ENCODE measurements around the gene MPPED1.

MPPED1 gene

DNA sequence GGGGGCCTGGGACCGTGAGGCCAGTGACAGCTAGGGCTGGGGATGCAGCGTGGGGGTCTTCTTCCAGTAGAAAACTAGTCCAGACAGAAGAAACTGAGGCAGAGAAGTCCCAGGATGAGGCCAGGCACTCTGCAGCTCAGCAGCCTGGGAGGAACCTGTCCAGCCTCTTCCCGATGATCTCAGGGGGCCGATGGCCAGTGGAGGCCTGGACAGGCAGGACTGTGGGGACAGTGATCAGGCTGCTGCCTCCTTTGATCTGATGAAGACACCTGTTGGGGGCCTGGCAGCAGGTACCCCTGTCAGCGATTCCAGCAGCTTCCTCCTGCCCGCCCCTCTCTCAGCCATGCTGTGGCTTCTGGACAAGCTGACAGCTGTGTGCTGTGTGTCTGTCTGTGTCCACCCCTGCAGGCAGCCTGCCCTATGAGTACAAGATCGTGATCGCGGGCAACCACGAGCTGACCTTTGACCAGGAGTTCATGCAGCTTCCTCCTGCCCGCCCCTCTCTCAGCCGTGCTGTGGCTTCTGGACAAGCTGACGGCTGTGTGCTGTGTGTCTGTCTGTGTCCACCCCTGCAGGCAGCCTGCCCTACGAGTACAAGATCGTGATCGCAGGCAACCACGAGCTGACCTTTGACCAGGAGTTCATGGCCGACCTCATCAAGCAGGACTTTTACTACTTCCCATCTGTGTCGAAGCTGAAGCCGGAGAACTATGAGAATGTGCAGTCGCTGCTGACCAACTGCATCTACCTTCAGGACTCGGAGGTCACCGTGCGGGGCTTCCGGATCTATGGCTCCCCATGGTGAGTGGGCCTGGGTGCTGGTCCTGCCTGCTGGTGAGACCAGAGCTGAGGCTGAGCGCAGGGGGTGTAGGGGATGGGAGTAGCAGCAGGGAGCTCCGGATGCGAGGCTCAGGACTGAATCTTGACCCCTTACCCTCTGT lies 62.6 kb downstream of the MPPED1 start:
- peaks cover 0 to 5% of the 10 kb centered on the region in 2 donors for H3K27me3 ChIP-seq (ENCODE audit: control insufficient read depth in 1 of 2, insufficient read depth in 2 of 2, low read length in 2 of 2)
- no peaks in the 10 kb centered on the region for H3K9me3 ChIP-seq (ENCODE audit: low read length)
- no peaks in the 10 kb centered on the region for H3K36me3 ChIP-seq (ENCODE audit: insufficient read depth, low read length)
- H3K4me1 ChIP-seq (ENCODE audit: insufficient read depth, low read length): no peaks in the 10 kb centered on the region
- no peak overlapping the region for H3K4me3 ChIP-seq (ENCODE audit: low read depth in 1 of 2, low read length in 2 of 2)
- no peak overlapping the region for H3K9ac ChIP-seq (ENCODE audit: low read length)
- no peak overlapping the region for H3K27ac ChIP-seq (ENCODE audit: low read depth, low read length)

GRCh38 chr22:43475549-43476076 lies 63.8 kb downstream of the MPPED1 start:
- no peaks in the 10 kb centered on the region for H3K4me1 ChIP-seq (ENCODE audit: insufficient read depth, low read length)
- H3K27me3 ChIP-seq (ENCODE audit: control insufficient read depth in 1 of 2, insufficient read depth in 2 of 2, low read length in 2 of 2): peaks cover 0 to 5% of the 10 kb centered on the region in 2 donors
- H3K27ac ChIP-seq (ENCODE audit: low read depth, low read length): no peak overlapping the region
- H3K36me3 ChIP-seq (ENCODE audit: insufficient read depth, low read length): no peaks in the 10 kb centered on the region
- H3K4me3 ChIP-seq (ENCODE audit: low read depth in 1 of 2, low read length in 2 of 2): no peak overlapping the region
- H3K9ac ChIP-seq (ENCODE audit: low read length): no peak overlapping the region
- H3K9me3 ChIP-seq (ENCODE audit: low read length): no peaks in the 10 kb centered on the region

DNA sequence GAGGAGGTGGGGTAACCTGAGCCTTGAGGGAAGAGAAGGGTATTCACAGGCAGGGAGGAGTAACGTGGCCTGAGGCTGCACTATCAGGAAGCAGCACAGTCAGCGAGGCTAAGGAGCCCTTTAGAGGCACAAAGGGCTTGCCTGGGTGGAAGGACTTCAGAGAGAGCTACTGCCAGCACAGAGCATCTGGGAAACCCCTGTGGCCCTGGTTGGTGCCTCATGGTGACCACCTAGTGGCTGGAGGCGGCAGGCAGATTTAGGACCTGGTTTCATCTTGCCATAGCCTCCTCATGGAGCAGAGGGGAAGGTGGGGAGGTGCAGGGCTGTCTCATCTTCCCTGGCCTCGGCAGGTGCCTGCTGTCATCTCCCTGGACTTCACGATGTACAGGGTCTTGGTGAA lies 64.5 kb downstream of the MPPED1 start:
- Histone ChIP-seq H3K9me3 (ENCODE audit: low read length) (no peaks in the 10 kb centered on the region), H3K9ac (ENCODE audit: low read length) (no peak overlapping the region), H3K4me1 (ENCODE audit: insufficient read depth, low read length) (no peaks in the 10 kb centered on the region), H3K27me3 (ENCODE audit: control insufficient read depth in 1 of 2, insufficient read depth in 2 of 2, low read length in 2 of 2) (peaks cover 0 to 5% of the 10 kb centered on the region in 2 donors), H3K27ac (ENCODE audit: low read depth, low read length) (no peak overlapping the region), H3K36me3 (ENCODE audit: insufficient read depth, low read length) (no peaks in the 10 kb centered on the region), H3K4me3 (ENCODE audit: low read depth in 1 of 2, low read length in 2 of 2) (no peak overlapping the region)

DNA sequence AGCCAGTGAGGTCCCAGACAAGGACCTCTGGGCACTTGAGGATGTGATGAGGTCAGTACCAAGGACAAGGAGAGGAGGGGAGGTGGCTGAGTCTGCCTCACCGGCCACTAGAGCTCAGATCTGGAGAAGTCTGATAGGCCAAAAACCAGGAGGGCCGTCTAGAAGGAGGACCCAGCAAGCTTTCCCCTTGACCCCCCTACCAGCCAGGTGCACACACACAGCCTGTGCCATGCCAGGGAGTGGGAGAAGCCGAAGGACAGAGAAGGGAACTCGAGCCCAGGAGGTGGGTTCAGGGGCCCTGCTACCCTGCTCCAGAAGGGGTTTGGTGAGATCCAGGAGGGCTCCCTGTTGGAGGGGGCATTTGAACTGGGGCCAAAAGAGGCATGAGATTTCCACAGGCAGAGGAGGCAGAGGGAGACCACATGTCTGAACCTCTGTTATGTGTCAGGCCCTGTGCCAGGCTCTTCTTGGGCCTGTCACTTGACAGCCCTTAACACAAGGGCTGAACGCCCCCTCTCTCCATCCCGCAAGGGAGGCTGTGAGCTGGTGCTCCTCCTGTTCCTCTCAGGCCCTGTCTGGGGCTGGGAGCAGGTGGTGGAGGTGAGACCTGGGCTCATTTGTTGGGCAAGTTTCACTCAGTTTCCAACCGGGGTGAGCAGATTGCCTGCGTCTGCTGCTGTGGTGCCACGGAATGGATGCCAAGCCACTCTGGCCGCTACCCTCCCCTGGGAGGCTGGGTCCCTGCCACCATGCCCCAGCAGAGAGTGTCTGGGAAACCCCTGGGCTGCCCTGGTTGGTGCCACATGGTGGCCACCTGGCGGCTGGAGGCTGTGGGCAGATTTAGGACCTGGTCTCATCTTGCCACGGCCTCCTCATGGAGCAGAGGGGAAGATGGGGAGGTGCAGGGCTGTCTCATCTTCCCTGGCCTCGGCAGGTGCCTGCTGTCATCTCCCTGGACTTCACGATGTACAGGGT lies 65.2 kb downstream of the MPPED1 start:
- H3K4me3 ChIP-seq (ENCODE audit: low read depth in 1 of 2, low read length in 2 of 2): no peak overlapping the region
- H3K9me3 ChIP-seq (ENCODE audit: low read length): no peaks in the 10 kb centered on the region
- no peaks in the 10 kb centered on the region for H3K4me1 ChIP-seq (ENCODE audit: insufficient read depth, low read length)
- no peak overlapping the region for H3K9ac ChIP-seq (ENCODE audit: low read length)
- H3K36me3 ChIP-seq (ENCODE audit: insufficient read depth, low read length): no peaks in the 10 kb centered on the region
- H3K27ac ChIP-seq (ENCODE audit: low read depth, low read length): no peak overlapping the region
- peaks cover 0 to 5% of the 10 kb centered on the region in 2 donors for H3K27me3 ChIP-seq (ENCODE audit: control insufficient read depth in 1 of 2, insufficient read depth in 2 of 2, low read length in 2 of 2)

DNA sequence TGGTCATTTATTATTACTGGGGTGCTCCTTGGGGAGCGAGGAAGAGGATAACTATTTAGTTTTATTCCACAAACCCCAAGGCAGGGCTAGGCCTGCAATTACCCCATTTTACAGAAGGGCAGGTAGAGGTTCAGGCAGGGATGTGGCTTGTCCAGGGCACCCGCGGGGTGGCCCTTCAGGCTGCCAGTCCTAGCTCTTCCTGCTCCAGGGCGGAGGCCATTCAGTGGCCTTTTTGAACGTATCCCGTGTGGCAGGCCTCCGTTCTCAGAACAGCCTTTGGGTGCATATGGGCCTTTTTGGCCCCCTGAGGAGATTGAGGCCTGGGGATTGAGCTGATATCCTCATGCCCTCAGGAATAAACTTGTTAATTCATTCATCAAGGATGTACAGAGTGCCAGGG lies 66.2 kb downstream of the MPPED1 start:
- Histone ChIP-seq H3K36me3 (ENCODE audit: insufficient read depth, low read length) (no peaks in the 10 kb centered on the region), H3K27me3 (ENCODE audit: control insufficient read depth in 1 of 2, insufficient read depth in 2 of 2, low read length in 2 of 2) (peaks cover 0 to 5% of the 10 kb centered on the region in 2 donors), H3K4me1 (ENCODE audit: insufficient read depth, low read length) (no peaks in the 10 kb centered on the region), H3K9ac (ENCODE audit: low read length) (no peak overlapping the region), H3K27ac (ENCODE audit: low read depth, low read length) (no peak overlapping the region), H3K4me3 (ENCODE audit: low read depth in 1 of 2, low read length in 2 of 2) (no peak overlapping the region), H3K9me3 (ENCODE audit: low read length) (no peaks in the 10 kb centered on the region)

DNA sequence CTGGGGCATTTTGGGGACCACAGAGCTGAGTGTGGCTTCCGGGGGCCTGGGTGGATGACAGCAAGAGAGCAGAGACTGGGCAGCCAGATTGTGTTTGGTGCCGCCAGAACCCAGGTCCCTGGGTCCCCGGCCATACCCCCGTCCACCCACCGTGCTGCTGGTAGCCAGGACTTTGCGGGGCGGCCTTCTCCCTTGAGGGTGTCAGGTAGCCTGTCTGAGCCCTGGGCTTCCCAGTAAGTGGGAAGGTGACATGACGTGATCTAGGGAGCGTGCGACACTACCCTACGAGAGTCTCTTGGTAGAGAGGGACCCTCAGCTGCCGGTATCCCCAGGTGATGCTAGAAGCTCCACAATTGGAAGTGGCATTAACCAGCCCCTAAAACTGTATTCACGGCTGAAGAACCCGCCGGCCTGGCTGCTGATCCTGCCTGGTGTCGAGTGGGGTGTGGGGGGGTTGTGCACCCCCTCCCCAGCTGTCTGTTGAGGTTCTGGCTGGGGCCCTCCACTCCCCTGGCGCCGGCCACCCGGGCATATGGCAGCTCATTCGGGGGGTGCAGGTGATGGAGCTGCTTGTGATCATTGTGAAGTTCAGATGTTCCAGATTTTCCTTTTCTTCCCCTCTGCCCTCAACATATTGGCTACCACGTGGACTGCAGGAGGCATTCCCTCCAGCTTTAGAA lies 66.9 kb downstream of the MPPED1 start:
- no peak overlapping the region for H3K9ac ChIP-seq (ENCODE audit: low read length)
- no peaks in the 10 kb centered on the region for H3K9me3 ChIP-seq (ENCODE audit: low read length)
- peaks cover 0 to 5% of the 10 kb centered on the region in 2 donors for H3K27me3 ChIP-seq (ENCODE audit: control insufficient read depth in 1 of 2, insufficient read depth in 2 of 2, low read length in 2 of 2)
- H3K4me1 ChIP-seq (ENCODE audit: insufficient read depth, low read length): no peaks in the 10 kb centered on the region
- no peaks in the 10 kb centered on the region for H3K36me3 ChIP-seq (ENCODE audit: insufficient read depth, low read length)
- no peak overlapping the region for H3K27ac ChIP-seq (ENCODE audit: low read depth, low read length)
- no peak overlapping the region for H3K4me3 ChIP-seq (ENCODE audit: low read depth in 1 of 2, low read length in 2 of 2)

GRCh38 chr22:43479301-43479950 lies 67.6 kb downstream of the MPPED1 start:
- Histone ChIP-seq H3K4me3 (ENCODE audit: low read depth in 1 of 2, low read length in 2 of 2) (no peak overlapping the region), H3K9ac (ENCODE audit: low read length) (no peak overlapping the region), H3K27ac (ENCODE audit: low read depth, low read length) (no peak overlapping the region), H3K36me3 (ENCODE audit: insufficient read depth, low read length) (no peaks in the 10 kb centered on the region), H3K9me3 (ENCODE audit: low read length) (no peaks in the 10 kb centered on the region), H3K4me1 (ENCODE audit: insufficient read depth, low read length) (no peaks in the 10 kb centered on the region), H3K27me3 (ENCODE audit: control insufficient read depth in 1 of 2, insufficient read depth in 2 of 2, low read length in 2 of 2) (peaks cover 0 to under 1% of the 10 kb centered on the region in 2 donors)

GRCh38 chr22:43479962-43480361 lies 68.1 kb downstream of the MPPED1 start:
- no peak overlapping the region for H3K27ac ChIP-seq (ENCODE audit: low read depth, low read length)
- no peaks in the 10 kb centered on the region for H3K27me3 ChIP-seq (ENCODE audit: control insufficient read depth in 1 of 2, insufficient read depth in 2 of 2, low read length in 2 of 2)
- no peaks in the 10 kb centered on the region for H3K4me1 ChIP-seq (ENCODE audit: insufficient read depth, low read length)
- no peaks in the 10 kb centered on the region for H3K9me3 ChIP-seq (ENCODE audit: low read length)
- H3K4me3 ChIP-seq (ENCODE audit: low read depth in 1 of 2, low read length in 2 of 2): no peak overlapping the region
- H3K36me3 ChIP-seq (ENCODE audit: insufficient read depth, low read length): no peaks in the 10 kb centered on the region
- no peak overlapping the region for H3K9ac ChIP-seq (ENCODE audit: low read length)

GRCh38 chr22:43481568-43482317 lies 69.9 kb downstream of the MPPED1 start:
- Histone ChIP-seq H3K27me3 (ENCODE audit: control insufficient read depth in 1 of 2, insufficient read depth in 2 of 2, low read length in 2 of 2) (peaks cover 0 to 6% of the 10 kb centered on the region in 2 donors), H3K4me3 (ENCODE audit: low read depth in 1 of 2, low read length in 2 of 2) (no peak overlapping the region), H3K36me3 (ENCODE audit: insufficient read depth, low read length) (no peaks in the 10 kb centered on the region), H3K9ac (ENCODE audit: low read length) (no peak overlapping the region), H3K4me1 (ENCODE audit: insufficient read depth, low read length) (no peaks in the 10 kb centered on the region), H3K9me3 (ENCODE audit: low read length) (no peaks in the 10 kb centered on the region), H3K27ac (ENCODE audit: low read depth, low read length) (no peak overlapping the region)

DNA sequence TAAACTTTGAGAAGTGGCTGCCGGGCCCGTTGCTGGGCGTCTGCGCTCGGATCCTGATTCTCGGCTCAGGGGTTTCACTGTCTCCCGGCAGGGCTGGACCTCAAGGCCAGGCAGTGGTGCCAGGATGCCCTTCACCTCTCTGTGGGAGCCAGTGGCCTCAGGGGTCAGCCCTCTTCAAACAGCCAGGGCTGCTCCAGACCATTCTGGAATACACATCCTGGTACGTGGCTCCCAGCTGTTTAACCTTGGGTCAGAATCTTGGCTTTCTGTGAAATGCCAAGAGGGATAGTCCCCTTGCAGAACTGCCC lies 70.5 kb downstream of the MPPED1 start:
- H3K27me3 ChIP-seq (ENCODE audit: control insufficient read depth in 1 of 2, insufficient read depth in 2 of 2, low read length in 2 of 2): peaks cover 0 to 7% of the 10 kb centered on the region in 2 donors
- H3K36me3 ChIP-seq (ENCODE audit: insufficient read depth, low read length): no peaks in the 10 kb centered on the region
- H3K4me3 ChIP-seq (ENCODE audit: low read depth in 1 of 2, low read length in 2 of 2): no peak overlapping the region
- H3K27ac ChIP-seq (ENCODE audit: low read depth, low read length): no peak overlapping the region
- H3K9me3 ChIP-seq (ENCODE audit: low read length): no peaks in the 10 kb centered on the region
- no peak overlapping the region for H3K9ac ChIP-seq (ENCODE audit: low read length)
- H3K4me1 ChIP-seq (ENCODE audit: insufficient read depth, low read length): no peaks in the 10 kb centered on the region
